Stomach smooth muscle (tissue), 2 donors: ENCODE data around the gene USP34.

ENCODE experiments used
- H3K27ac ChIP-seq: one replicate; pipeline ENCODE4 v1.7.0; 2013; ENCODE audit warnings: mild to moderate bottlenecking, low read length, inconsistent platforms
- H3K27me3 ChIP-seq, 2 donors: one replicate each; pipeline ENCODE4 v1.7.0; 2013; ENCODE audit warnings: low read length in 2 of 2; ENCODE audit not compliant: insufficient read depth in 2 of 2, control insufficient read depth in 1 of 2
- H3K36me3 ChIP-seq, 2 donors: one replicate each; pipeline ENCODE4 v1.7.0; 2013; ENCODE audit warnings: low read length in 2 of 2; ENCODE audit not compliant: control insufficient read depth in 2 of 2, insufficient read depth in 2 of 2
- H3K4me1 ChIP-seq: one replicate; pipeline ENCODE4 v1.7.0; 2013; ENCODE audit warnings: low read length; ENCODE audit not compliant: control insufficient read depth, insufficient read depth
- H3K4me3 ChIP-seq, 2 donors: one replicate each; pipeline ENCODE4 v1.7.0; 2013; ENCODE audit warnings: low read length in 2 of 2
- H3K9ac ChIP-seq, 2 donors: one replicate each; pipeline ENCODE4 v1.7.0; 2013; ENCODE audit warnings: low read length in 2 of 2, mild to moderate bottlenecking in 1 of 2
- H3K9me3 ChIP-seq, 2 donors: one replicate each; pipeline ENCODE4 v1.7.0; 2013; ENCODE audit warnings: low read length in 2 of 2; ENCODE audit not compliant: control insufficient read depth in 2 of 2
- donor health status: healthy.
- donor health status: Pancreatic carcinoma.

USP34 gene

DNA sequence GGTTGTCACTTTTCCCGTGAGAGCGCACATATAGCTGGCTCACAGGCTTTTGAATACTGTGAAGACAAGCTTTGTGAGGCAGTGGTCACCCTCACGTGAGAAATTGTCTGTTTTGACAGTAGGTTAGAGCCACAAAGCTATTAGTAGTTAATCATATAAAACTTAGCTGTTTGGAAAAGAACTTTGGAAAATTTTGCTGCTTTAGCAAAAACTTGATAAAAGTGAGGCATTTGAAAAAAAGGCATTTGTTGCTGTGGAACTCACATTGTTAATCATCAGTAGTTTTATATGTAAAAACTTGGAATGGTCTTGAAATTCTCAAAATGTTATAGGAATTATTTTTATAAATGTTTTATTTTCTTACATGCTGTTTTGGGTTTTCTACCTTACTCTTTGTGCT is 286.6 kb downstream of the USP34 start:
- peaks cover 41 to 59% of the 10 kb centered on the region in 2 donors for H3K36me3 ChIP-seq
- H3K9ac ChIP-seq: no peak overlapping the region
- no peaks in the 10 kb centered on the region for H3K27me3 ChIP-seq
- H3K9me3 ChIP-seq: no peaks in the 10 kb centered on the region
- peaks cover 22% of the 10 kb centered on the region for H3K4me1 ChIP-seq
- no peak overlapping the region for H3K27ac ChIP-seq
- H3K4me3 ChIP-seq: no peak overlapping the region

DNA sequence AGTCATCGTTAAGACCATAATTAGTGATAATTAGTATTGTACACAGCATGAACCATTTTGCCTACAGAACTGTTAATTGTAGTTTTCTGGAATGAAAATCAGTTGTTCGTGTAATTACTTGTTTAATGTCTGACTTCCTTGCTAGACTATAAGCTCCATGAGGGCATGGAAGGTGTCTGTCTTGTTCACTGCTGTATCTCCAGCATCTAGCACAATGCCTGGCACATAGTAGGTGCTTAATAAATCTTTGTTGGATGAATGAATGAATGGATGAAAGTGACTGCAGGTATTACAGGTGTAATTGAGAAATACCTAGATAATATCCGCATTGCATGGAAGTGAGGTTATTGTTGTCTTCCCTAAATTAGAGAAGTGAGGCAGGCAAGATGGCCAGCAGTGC is 287.1 kb downstream of the USP34 start:
- no peak overlapping the region for H3K9ac ChIP-seq
- H3K4me3 ChIP-seq: no peak overlapping the region
- peaks cover 41 to 57% of the 10 kb centered on the region in 2 donors for H3K36me3 ChIP-seq
- H3K27me3 ChIP-seq: no peaks in the 10 kb centered on the region
- no peak overlapping the region for H3K27ac ChIP-seq
- no peaks in the 10 kb centered on the region for H3K9me3 ChIP-seq
- H3K4me1 ChIP-seq: peaks cover 26% of the 10 kb centered on the region

DNA sequence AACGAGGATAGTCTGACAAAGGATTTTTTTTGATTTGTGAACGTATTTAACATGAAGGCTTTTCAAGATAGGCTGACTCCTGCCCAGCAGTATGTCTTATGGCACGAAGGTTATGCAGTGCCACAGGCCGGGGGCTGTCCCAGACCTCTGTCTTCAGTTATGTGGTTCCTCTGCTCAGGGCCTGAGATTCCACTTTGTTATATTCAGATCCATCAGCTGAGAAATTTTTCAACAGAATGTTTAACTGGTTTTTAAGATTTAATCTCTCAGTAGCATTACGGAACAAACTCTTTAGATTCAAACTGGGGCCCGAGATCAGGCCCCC is 288.9 kb downstream of the USP34 start:
- no peaks in the 10 kb centered on the region for H3K27me3 ChIP-seq
- H3K9ac ChIP-seq: peak overlapping the region in 1 of 2 donors; percentile 22
- no peak overlapping the region for H3K4me3 ChIP-seq
- H3K36me3 ChIP-seq: peaks cover 32 to 43% of the 10 kb centered on the region in 2 donors
- no peak overlapping the region for H3K27ac ChIP-seq
- H3K4me1 ChIP-seq: peaks cover 36% of the 10 kb centered on the region
- H3K9me3 ChIP-seq: no peaks in the 10 kb centered on the region

DNA sequence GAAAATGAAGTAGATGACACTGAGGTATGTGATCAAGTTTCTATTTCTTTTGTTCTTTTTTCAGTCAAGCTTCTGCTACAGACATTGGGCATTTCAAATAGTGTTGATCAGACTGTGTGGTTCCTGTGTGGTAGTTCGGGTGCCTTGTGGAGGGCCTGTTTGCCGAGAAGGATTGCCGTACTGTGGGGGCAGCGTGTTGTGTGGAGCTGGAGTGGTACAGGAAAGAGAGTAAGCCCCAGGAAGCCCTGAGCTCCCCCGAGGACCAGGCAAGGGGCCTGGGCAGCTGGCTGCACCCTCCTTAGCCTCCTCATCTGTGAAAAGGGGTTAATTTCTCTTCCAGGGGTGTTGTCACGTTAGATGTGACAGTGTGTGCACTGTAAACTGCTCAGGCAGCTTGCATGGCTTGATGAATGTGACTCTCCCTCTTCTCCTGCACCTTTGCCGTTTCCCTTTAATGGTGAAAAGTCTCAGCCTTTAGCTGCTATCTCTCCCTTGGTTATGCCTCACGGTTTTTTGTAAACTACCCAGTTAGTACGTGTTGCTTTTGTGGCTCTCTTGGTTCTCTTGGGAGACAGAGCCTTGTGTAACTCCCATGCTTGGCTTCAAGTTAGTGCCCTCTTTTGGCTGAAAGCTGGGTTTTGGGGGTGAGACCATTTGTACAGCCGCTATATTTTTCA is 289.4 kb downstream of the USP34 start:
- Histone ChIP-seq H3K9ac (peak overlapping the region; percentile 22 to 55), H3K27me3 (no peaks in the 10 kb centered on the region), H3K36me3 (peaks cover 32 to 40% of the 10 kb centered on the region in 2 donors), H3K4me1 (peaks cover 36% of the 10 kb centered on the region), H3K9me3 (no peaks in the 10 kb centered on the region), H3K27ac (peak overlapping the region; percentile 71), H3K4me3 (peak overlapping the region in 1 of 2 donors; percentile 40)

DNA sequence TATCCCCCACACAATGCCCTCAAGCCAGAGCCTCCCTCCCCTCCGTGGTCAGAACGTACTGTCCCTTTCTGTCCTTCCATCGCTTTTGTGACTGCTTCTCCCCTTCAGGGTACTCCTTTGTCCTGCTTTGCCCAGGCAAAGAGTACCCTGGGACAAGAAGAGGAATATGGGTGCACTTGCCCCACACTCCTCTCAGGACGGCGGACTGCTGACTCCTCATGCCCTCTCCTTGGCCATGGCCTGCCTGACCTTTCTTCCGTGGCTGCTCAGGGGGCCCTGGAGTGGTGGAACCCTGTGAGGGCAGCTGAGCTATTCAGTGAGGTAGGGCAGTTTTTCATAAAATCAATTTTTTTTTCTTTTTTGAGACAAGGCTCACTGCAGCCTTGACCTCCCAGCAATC is 290.2 kb downstream of the USP34 start:
- H3K4me1 ChIP-seq: peaks cover 42% of the 10 kb centered on the region
- peak overlapping the region; percentile 22 to 58 for H3K9ac ChIP-seq
- peak overlapping the region; percentile 11 to 57 for H3K4me3 ChIP-seq
- no peaks in the 10 kb centered on the region for H3K27me3 ChIP-seq
- H3K9me3 ChIP-seq: no peaks in the 10 kb centered on the region
- peaks cover 31 to 36% of the 10 kb centered on the region in 2 donors for H3K36me3 ChIP-seq
- peak overlapping the region; percentile 71 for H3K27ac ChIP-seq

DNA sequence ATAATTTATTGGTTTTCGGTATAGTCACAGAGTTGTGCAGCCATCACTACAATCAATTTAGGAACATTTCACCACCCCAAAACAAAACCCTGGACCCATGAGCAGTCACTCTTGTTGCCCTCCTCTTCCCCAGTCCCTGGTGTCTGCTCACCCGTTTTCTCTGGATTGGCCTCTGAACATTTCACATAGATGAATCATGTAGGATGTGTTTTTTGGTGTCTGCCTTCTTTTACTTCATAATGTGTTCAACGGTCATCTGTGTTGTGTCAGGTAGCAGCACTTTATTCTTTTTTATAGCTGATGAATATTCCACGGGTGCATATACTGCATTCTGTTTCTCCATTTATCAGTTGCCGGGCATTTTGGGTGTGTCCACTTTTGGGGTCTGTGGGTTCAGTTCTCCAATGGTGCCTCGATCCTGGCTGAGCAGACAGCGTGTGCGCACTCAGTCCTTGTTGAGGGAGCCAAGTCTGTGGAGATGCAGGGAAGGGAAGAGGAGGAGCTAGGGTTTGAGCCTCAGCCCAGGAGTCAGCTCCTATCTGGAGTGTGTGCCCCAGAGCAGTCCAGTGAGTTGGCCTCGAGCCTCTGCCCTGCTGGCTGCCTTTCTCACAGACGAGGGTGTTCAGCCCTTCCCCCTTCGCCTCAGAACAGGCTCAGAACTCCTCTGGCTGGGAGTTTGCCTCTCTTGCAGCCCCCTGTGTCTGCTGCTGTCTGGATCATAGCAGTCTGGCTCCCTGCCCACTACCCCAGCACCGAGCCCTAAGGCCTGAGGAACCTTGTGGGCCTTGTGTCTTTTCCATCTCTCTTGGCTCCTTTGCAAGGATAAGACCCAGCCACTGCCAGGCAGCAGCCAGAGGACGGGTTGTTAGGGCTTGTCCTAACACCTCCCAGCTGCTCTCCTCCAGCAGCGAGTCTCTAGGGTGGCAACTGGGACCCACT is 290.9 kb downstream of the USP34 start:
- peak overlapping the region in 1 of 2 donors; percentile 58 for H3K9ac ChIP-seq
- peak overlapping the region; percentile 71 for H3K27ac ChIP-seq
- H3K27me3 ChIP-seq: no peaks in the 10 kb centered on the region
- no peaks in the 10 kb centered on the region for H3K9me3 ChIP-seq
- peaks cover 24 to 31% of the 10 kb centered on the region in 2 donors for H3K36me3 ChIP-seq
- H3K4me1 ChIP-seq: peaks cover 42% of the 10 kb centered on the region
- peak overlapping the region; percentile 11 to 57 for H3K4me3 ChIP-seq

DNA sequence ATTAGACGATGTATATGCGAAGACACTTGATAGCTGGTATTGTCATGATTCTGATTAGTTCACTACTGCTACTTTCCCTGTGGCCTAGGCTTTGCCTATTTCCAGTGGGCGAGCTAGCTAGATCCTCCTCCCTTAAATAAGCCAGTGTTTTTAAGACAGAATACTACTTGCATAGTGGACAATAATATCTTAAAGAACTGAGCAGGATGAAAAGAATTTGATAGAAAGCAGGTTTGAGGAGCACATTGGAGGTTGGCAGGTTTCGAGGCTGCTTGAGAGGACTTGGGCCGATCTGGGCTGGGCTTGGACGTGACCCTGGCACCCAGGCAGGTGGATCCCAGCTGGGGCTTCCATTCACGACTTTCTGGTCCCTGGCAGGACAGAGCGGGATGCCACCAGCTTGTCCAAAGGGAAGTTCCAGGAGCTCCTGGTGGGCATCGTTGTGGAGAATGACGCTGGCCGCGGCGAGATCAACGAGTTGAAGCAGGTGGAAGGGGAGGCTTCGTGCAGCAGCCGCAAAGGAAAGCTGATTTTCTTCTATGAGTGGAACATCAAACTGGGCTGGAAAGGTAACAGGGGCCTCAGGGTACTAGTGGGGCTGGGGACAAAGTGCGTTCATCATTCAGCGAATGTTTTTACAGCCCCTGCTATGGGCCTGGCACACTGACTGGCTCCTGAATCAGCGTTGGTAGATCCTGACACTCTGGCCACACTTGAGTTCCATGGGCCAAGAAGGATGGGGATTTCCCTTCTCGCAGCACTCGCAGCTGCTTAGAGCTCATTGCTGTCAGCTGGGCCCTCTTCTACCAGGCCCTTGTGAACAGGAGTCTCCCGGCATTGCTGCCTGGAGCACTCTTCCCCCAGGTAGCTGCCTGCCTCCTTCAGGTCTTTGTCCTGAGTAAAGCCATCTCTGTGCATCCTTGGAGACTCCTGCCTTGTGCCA is 292.0 kb downstream of the USP34 start:
- Histone ChIP-seq H3K9ac (peak overlapping the region; percentile 87 to 92), H3K4me1 (peaks cover 42% of the 10 kb centered on the region), H3K4me3 (peak overlapping the region; percentile 68 to 92), H3K9me3 (no peaks in the 10 kb centered on the region), H3K36me3 (peaks cover 20 to 22% of the 10 kb centered on the region in 2 donors), H3K27ac (peak overlapping the region; percentile 94), H3K27me3 (no peaks in the 10 kb centered on the region)

DNA sequence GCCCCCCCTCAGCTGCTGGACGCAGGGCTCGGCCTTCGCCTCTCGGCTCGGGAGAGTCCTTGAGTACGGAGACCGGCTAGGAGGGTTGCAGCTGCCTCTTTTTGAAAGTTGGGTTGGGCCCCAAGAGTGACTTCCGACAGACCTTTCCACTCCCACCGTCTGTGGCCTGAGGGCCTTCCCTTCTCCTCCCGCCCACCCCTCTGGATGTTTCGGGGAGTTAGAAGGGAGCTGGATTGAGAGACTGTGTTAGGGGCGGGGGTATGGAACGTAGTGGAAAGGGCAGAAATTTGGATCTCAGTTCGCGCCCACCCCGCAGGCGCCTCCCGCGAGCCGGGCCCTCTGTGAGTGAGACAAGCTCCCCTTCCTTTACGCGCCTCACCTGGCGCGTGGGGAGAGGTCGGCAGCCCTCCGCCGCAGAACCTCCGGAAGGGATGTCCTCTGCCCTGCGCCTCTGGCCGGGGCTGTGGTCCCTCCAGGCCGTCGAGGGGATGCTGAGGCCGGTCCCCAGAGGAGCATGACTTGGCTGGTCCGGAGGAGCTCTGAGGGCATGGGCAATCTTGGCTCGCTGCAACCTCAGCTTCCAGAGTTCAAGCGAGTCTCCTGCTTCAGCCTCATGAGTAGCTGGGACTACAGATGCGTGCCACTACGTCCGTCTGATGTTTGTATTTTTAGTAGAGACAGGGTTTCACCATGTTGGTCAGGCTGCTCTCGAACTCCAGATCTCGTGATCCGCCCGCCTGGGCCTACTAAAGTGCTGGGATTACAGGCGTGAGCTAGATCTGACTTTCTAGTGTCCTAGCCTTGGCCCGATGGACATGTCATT is 292.9 kb downstream of the USP34 start:
- peaks cover 42% of the 10 kb centered on the region for H3K4me1 ChIP-seq

DNA sequence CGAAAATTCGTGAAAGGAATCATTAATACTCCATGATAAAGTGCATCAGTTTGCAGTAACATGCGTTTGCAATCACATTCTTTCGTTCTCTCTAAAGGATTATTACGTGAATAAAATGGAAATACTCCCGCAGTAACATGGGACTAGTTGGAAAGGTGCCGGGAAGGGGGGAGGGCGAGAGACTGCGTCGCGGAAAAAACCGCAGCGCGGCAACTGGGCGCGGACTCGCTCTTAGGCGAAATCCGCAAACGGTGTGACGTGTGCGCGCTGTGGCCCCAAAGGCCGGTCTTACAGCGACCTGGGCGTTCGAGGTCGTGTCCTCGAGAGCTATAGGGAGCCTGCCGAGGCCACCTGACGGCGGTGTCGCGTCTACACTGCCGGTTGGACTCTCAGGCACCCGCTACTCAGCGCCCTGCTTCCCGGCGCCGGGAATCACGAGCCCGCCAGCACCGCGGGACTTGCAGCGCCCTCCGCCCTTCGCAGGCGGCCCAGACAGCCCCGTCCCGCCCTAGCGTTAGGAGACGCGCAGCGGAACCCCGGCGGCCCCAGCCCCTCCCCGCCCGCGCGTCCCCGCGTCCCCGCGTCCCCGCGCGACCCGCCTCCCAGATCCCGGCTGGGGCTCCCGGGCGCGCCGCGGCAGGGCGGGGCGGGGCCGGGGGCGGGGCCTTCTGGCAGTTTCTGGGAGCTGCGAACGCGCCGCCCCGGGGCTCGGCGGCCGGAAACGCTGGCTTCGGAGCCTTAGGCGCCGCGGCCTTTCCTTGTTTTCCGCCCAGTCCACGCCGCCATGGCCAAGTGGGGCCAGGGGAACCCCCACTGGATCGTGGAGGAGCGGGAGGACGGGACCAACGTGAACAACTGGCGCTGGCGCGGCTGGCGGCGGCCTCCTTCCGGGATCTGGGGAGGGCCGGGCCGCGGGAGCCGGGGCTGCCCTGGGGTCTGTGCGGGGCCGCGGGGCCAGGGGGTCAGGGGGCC is 293.8 kb downstream of the USP34 start:
- H3K9me3 ChIP-seq: no peaks in the 10 kb centered on the region
- no peaks in the 10 kb centered on the region for H3K27me3 ChIP-seq
- peak overlapping the region; percentile 92 to 97 for H3K9ac ChIP-seq
- H3K36me3 ChIP-seq: peaks cover 8 to 10% of the 10 kb centered on the region in 2 donors
- peaks cover 42% of the 10 kb centered on the region for H3K4me1 ChIP-seq
- peak overlapping the region; percentile 68 to 92 for H3K4me3 ChIP-seq
- H3K27ac ChIP-seq: peak overlapping the region; percentile 94

More for the DNA sequence above, 292.9 kb downstream of the USP34 start:
- H3K27ac ChIP-seq: peak overlapping the region; percentile 94
- peaks cover 13% of the 10 kb centered on the region in 2 donors for H3K36me3 ChIP-seq
- H3K9ac ChIP-seq: peak overlapping the region; percentile 87 to 92
- peak overlapping the region; percentile 68 to 92 for H3K4me3 ChIP-seq
- H3K9me3 ChIP-seq: no peaks in the 10 kb centered on the region
- no peaks in the 10 kb centered on the region for H3K27me3 ChIP-seq
